Measurements from ENCODE around the gene DGKZ.

GRCh38 chr11:46335271-46335670, 12.0 kb upstream of the DGKZ start:
- TF ChIP-seq CTCF (IDR thresholded peaks at IDR 0.05) = no peak
- no peak for TF ChIP-seq POLR2A (IDR thresholded peaks at IDR 0.05)
